ENCODE measurements around the gene STON2. TPM values are rescaled to one million over a fixed set of nuclear protein-coding genes. Genes with fewer than 3 reads are reported as not detected.

STON2 gene, protein sequence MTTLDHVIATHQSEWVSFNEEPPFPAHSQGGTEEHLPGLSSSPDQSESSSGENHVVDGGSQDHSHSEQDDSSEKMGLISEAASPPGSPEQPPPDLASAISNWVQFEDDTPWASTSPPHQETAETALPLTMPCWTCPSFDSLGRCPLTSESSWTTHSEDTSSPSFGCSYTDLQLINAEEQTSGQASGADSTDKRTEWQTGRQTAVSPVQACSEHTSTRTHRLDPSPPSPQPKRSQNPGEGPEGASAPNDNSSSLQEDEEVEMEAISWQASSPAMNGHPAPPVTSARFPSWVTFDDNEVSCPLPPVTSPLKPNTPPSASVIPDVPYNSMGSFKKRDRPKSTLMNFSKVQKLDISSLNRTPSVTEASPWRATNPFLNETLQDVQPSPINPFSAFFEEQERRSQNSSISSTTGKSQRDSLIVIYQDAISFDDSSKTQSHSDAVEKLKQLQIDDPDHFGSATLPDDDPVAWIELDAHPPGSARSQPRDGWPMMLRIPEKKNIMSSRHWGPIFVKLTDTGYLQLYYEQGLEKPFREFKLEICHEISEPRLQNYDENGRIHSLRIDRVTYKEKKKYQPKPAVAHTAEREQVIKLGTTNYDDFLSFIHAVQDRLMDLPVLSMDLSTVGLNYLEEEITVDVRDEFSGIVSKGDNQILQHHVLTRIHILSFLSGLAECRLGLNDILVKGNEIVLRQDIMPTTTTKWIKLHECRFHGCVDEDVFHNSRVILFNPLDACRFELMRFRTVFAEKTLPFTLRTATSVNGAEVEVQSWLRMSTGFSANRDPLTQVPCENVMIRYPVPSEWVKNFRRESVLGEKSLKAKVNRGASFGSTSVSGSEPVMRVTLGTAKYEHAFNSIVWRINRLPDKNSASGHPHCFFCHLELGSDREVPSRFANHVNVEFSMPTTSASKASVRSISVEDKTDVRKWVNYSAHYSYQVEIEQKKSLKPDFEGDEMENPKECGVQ
- total RNA-seq (2021) = 6.2 and 9.1 TPM in 2 replicates
- percentile 42 among the genes with signal in this experiment for Bru-seq, nascent RNA
- percentile 38 among the genes with signal in this experiment for BruChase-seq, experiment 1, labeled RNA remaining after a 2-hour chase
- BruChase-seq, experiment 2, labeled RNA remaining after a 6-hour chase = percentile 48 among the genes with signal in this experiment
- long read RNA-seq, partial matches to known transcripts = 0 of 1 reads
- long read RNA-seq, other reads (novel, unspliced or antisense) = 1 of 1 reads

DNA sequence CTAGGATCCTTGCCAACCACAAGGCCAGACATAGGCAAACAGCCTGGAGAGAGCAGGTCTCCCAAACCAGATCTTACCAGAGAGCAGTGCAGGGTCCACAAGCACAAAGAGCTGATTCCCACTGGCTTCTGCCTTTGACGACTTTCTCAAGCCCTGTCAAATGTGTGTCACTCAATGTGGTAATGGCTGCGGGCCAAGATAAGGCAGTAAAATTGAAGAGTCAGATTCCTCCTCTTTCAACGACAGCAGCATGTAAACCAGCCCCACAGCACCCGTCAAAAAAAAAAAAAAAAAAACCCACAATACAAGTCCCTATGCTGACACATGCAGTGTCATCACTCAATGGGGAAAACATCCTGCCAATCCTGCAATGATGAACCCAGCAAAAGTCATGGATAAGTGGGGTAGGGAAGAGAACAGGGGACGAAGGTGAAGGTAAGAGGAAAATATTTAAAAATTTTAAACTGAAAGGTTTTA, at the start of gene STON2:
TSS of gene STON2 (minus strand) at position 123 of the 477 bp plus-strand sequence. CDS start 1,942 bp downstream, outside the sequence.
- Histone ChIP-seq H3K4me2 (peak within 1 kb of the TSS; percentile 78), H4K20me1 (ENCODE audit: insufficient read depth) (no peaks in the 10 kb centered on the region), H3K4me3 (peak within 1 kb of the TSS; percentile 38; the same call in 1 of the 2 replicates), H3K4me1 (replicated peaks; ENCODE audit: insufficient read depth) (peaks cover 48% of the 10 kb centered on the region), H3K9me3 (ENCODE audit: insufficient read depth, low read depth) (no peaks in the 10 kb centered on the region), H2AFZ (no peak within 1 kb of the TSS), H3K9me2 (ENCODE audit: insufficient read depth) (no peaks in the 10 kb centered on the region), H3K27me3 (ENCODE audit: insufficient read depth, low read depth) (no peaks in the 10 kb centered on the region), H3F3A (ENCODE audit: insufficient read depth, low read depth) (peaks cover 31% of the 10 kb centered on the region), H3K79me2 (ENCODE audit: low read depth) (no peaks in the 10 kb centered on the region; the same call in 1 of the 2 replicates), H3K27ac (peak within 1 kb of the TSS; percentile 99), H3K36me3 (ENCODE audit: low read depth) (no peaks in the 10 kb centered on the region)
- POLR2A ChIA-PET (ENCODE audit: unreplicated experiment) = interaction anchor here (0.6 kb wide), 1 partner anchor 169 kb away, joined by 3 read pairs; no protein-coding TSS in a partner anchor
- DNase-seq = peak; percentile 47 to 91
- BruUV-seq (replicated peaks) = no TSS peak
- CTCF ChIA-PET = no interaction called here
- TF ChIP-seq EZH2 (IDR thresholded peaks at IDR 0.05; ENCODE audit: low read depth) = no peak
- TF ChIP-seq, protein P1, sequence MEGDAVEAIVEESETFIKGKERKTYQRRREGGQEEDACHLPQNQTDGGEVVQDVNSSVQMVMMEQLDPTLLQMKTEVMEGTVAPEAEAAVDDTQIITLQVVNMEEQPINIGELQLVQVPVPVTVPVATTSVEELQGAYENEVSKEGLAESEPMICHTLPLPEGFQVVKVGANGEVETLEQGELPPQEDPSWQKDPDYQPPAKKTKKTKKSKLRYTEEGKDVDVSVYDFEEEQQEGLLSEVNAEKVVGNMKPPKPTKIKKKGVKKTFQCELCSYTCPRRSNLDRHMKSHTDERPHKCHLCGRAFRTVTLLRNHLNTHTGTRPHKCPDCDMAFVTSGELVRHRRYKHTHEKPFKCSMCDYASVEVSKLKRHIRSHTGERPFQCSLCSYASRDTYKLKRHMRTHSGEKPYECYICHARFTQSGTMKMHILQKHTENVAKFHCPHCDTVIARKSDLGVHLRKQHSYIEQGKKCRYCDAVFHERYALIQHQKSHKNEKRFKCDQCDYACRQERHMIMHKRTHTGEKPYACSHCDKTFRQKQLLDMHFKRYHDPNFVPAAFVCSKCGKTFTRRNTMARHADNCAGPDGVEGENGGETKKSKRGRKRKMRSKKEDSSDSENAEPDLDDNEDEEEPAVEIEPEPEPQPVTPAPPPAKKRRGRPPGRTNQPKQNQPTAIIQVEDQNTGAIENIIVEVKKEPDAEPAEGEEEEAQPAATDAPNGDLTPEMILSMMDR (conservative IDR thresholded peaks at IDR 0.05) = no peak
- intact Hi-C loops (cut with micrococcal nuclease; ENCODE audit: unreplicated experiment) = no loop called here

DNA sequence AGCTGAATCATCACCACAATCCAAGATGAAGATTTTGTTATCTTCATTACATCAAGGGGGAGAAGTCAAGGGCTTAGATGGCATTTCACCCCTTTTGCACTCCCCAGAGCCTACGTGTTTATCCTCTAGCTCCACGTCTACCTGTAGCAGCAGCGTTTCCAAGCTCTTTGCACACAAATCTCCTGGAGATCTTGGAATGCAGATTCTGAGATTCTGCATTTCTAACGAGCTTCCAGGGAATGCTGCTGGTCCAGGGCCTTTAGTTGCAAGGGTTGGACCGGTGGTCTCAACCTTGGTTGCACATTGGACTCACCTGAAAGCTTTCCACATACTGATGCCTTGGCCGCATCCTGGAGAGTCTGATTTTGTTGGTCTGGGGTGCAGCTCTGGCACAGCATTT, 49.5 kb upstream of the STON2 start:
- H3K9me2 ChIP-seq (ENCODE audit: insufficient read depth) = no peaks in the 10 kb centered on the region
- intact Hi-C loops (cut with micrococcal nuclease; ENCODE audit: unreplicated experiment) = no loop called here
- ChIA-PET CTCF (no interaction called here), POLR2A (ENCODE audit: unreplicated experiment) (no interaction called here)
- H2AFZ ChIP-seq = no peak overlapping the region
- H3K4me2 ChIP-seq = no peak overlapping the region
- no peaks in the 10 kb centered on the region for H3K27me3 ChIP-seq (ENCODE audit: insufficient read depth, low read depth)
- no peaks in the 10 kb centered on the region for H3K4me1 ChIP-seq (replicated peaks; ENCODE audit: insufficient read depth)
- H3K36me3 ChIP-seq (ENCODE audit: low read depth) = no peaks in the 10 kb centered on the region
- H3K27ac ChIP-seq = no peak overlapping the region
- H3K9me3 ChIP-seq (ENCODE audit: insufficient read depth, low read depth) = no peaks in the 10 kb centered on the region
- TF ChIP-seq, protein P1 (conservative IDR thresholded peaks at IDR 0.05) = no peak
- TF ChIP-seq EZH2 (IDR thresholded peaks at IDR 0.05; ENCODE audit: low read depth) = no peak
- H3K4me3 ChIP-seq = no peak overlapping the region
- BruUV-seq (replicated peaks) = no TSS peak
- H3K79me2 ChIP-seq (ENCODE audit: low read depth) = no peaks in the 10 kb centered on the region
- no peak for DNase-seq
- no peaks in the 10 kb centered on the region for H4K20me1 ChIP-seq (ENCODE audit: insufficient read depth)
- H3F3A ChIP-seq (ENCODE audit: insufficient read depth, low read depth) = no peaks in the 10 kb centered on the region

DNA sequence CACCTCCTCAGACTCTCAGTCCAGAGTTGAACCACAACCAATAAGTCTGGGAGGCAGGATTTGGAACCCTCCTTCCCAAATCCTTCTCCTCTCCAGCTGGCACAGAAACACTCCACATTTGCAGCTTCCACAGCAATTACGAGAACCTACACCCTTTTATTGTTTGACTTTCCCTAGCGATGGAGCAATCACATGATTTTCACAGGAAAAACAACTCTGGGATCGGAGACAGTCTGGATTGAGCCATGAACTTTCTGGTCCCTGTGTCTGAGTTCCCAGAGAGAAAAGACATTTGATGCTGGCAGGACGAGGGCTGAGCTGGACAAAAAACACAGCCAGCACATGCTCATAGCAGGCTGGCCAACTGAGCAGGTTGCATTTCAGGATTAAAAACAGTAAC, 49.0 kb upstream of the STON2 start:
- POLR2A ChIA-PET (ENCODE audit: unreplicated experiment) = no interaction called here
- Histone ChIP-seq H3K27me3 (ENCODE audit: insufficient read depth, low read depth) (no peaks in the 10 kb centered on the region), H3F3A (ENCODE audit: insufficient read depth, low read depth) (no peaks in the 10 kb centered on the region), H3K4me2 (no peak overlapping the region), H3K79me2 (ENCODE audit: low read depth) (no peaks in the 10 kb centered on the region), H4K20me1 (ENCODE audit: insufficient read depth) (no peaks in the 10 kb centered on the region), H2AFZ (no peak overlapping the region), H3K9me3 (ENCODE audit: insufficient read depth, low read depth) (no peaks in the 10 kb centered on the region), H3K36me3 (ENCODE audit: low read depth) (no peaks in the 10 kb centered on the region), H3K9me2 (ENCODE audit: insufficient read depth) (no peaks in the 10 kb centered on the region), H3K4me1 (replicated peaks; ENCODE audit: insufficient read depth) (no peaks in the 10 kb centered on the region), H3K4me3 (no peak overlapping the region), H3K27ac (no peak overlapping the region)
- TF ChIP-seq, protein P1 (conservative IDR thresholded peaks at IDR 0.05) = no peak
- TF ChIP-seq EZH2 (IDR thresholded peaks at IDR 0.05; ENCODE audit: low read depth) = no peak
- CTCF ChIA-PET = no interaction called here
- no peak for DNase-seq
- intact Hi-C loops (cut with micrococcal nuclease; ENCODE audit: unreplicated experiment) = no loop called here
- BruUV-seq (replicated peaks) = no TSS peak
